CD4-positive, alpha-beta T cell treated with Interleukin-6 for 4 hours (primary cell): Measurements from ENCODE around the gene ZMYND10.

Experiments used
- DNase-seq: peaks from one replicate; pipeline ENCODE4 v3.0.0-alpha.2; 2020; ENCODE audit warnings: mixed read lengths

The ZMYND10 gene

DNA sequence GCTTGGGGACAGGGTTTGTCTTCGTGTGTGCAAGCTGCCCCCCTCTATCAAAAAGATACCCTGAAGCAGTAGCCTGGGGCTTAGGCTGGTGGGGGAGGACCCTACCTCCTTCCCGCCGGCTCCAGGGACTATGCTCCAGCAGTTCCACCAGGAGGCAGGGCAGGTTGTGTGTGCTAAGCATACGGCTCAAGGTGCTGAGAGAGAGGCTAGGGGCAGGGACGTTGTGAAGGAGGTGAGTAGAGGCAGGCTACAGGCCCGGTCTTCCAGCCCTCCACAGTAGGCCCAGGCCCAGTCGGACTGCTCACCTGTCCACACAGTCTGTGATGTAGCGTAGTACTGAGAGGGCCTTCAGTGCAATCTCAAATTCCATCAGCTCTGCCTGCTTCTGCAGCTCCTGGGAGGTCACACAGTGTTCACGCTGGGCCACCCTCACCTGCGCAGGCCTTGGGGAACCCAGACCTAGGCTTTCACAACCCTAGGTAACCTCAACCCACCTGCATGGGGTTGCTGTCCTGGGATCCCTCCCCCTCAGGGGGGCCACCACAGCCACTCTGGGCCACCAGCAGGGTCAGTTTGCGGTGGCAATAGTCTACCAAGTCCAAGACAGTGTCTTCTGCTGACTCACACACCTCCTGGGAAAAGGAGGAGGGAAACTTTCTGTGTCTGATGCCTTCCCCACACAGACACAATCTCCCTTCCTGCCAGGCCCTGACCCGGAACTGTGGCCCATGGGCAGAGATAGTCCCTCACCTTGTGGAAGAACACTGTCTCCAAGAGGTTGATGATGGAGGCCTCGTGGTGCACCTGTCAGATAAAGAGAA, 2.5 kb downstream of the ZMYND10 start:
- DNase-seq = no peak

- DNase-seq = no peak
Measured at GRCh38 chr3:50341996-50342650, 3.4 kb downstream of the ZMYND10 start.

DNA sequence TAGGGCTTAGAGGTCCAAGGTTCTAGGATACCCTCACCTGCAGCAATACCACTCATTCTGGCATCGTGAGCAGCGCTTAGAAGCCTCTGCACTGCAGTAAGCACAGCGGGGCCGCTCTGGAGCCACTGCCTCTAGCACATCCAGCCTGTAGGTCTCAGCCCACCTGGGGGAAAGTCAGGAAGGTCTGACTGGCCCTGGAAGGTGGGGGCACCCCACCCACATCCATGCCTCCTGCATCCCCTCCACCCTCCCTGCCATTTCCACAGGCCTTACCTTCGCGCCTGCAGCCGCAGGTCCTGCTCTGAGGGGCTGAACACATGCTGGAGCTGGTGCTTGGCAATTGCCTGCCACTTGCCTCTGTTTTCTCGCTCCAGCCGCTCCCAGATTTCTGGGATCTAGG, 4.0 kb downstream of the ZMYND10 start:
- no peak for DNase-seq

- peak; percentile 63 for DNase-seq
Measured at GRCh38 chr3:50340448-50341329, 4.8 kb downstream of the ZMYND10 start, which contains the start of gene RASSF1. Gene RASSF1 (minus strand): TSS chr3:50340836. CDS start chr3:50340805, 31 bp downstream.

DNA sequence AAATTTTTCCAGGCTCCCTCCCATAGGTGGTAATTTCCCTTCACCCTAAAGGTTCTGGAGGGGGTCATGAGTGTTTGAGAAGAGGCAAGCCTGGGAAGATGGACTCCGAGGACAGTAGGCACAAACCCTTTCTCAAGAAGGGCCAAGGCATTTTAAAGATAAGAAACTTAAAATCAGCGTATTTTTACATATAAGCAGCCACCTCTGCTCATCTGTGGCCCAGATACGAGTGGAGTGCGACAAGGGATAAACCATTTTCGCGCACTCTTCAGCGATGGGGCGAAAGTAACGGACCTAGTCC, 5.4 kb downstream of the ZMYND10 start:
- DNase-seq = no peak

DNA sequence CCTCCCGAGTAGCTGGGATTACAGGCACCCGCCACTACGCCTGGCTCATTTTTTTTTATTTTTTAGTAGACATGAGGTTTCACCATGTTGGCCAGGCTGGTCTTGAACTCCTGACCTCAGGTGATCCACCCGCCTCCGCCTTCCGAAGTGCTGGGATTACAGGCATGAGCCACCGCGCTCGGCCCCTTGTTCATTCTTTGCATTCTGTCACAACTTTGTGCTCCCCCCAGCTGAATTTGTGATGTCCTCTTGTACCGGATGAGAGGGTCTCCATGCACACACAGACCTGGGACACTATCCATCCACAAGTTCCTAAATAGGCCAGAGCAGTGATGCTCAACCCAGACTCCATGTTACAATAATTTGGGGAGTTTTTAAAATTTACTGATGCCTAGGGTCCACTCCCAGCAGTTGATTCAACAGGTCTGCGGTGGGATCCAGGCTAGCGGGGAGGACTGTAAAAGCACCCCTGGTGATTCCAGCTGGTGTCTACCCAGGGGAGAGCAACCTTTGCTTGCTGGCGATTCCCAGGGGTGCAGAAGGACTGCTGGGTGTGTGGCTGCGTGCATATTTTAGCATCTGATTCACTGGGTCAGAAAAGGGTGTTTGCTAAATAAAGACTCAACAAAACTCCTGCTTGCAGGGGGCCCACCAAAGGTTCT, 5.9 kb downstream of the ZMYND10 start:
- no peak for DNase-seq

DNA sequence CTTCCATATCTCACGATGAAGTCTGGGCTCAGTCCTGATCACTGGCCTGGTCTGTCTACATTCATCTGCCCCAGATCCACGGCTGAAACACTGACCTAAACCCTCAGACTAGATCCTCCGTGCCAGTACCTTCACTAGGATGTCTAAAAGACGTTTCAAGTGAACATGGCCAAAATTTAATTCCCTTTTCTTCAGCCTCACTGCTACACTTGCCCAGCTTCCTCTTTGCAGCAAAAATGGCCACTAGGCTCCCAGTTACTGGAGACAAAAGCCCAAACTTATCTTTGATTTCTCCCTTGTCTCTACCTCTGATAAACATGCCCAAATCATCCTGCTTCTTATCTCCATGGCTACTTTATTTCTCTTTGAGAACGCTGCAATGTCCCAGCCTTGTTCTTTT, 6.6 kb downstream of the ZMYND10 start:
- no peak for DNase-seq

GRCh38 chr3:50337175-50337861, 8.2 kb downstream of the ZMYND10 start:
- peak; percentile 98 for DNase-seq

- DNase-seq = no peak
Measured at GRCh38 chr3:50336452-50337174, 8.9 kb downstream of the ZMYND10 start.

DNA sequence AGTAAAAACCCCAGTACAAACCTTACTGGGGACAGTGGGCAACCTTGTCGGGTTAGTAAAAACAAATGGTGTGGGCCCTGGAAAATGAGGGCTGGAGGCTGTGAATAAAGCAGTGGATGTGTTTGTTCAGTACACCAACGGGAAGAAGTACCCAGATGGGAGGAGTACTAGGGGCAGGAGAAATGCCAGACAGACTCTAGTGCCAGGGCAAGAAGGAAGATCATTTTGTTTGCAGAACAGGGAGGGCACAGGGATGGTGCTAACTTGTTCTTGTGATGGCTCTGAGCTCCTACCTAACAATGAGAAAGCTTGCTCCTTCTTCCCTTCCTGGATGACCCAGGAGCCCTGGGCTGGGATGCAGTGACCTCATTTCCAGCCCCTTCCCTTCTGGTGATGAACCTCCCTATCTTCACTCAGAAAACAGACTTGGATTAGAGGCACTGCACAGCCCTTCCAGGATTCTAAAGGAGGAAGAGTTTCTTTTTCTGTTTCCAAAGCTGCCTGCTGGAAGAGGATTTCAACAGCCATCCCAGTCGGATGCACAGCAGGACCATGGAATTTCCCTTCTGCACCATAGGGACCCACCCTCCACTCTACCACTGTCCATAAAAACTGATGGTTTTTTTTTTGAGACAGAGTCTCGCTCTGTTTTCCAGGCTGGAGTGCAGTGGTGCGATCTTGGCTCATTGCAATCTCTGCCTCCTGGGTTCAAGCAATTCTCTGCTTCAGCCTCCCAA, 11.0 kb downstream of the ZMYND10 start:
- DNase-seq = no peak

GRCh38 chr3:50333744-50334328, 11.7 kb downstream of the ZMYND10 start:
- DNase-seq = no peak

DNA sequence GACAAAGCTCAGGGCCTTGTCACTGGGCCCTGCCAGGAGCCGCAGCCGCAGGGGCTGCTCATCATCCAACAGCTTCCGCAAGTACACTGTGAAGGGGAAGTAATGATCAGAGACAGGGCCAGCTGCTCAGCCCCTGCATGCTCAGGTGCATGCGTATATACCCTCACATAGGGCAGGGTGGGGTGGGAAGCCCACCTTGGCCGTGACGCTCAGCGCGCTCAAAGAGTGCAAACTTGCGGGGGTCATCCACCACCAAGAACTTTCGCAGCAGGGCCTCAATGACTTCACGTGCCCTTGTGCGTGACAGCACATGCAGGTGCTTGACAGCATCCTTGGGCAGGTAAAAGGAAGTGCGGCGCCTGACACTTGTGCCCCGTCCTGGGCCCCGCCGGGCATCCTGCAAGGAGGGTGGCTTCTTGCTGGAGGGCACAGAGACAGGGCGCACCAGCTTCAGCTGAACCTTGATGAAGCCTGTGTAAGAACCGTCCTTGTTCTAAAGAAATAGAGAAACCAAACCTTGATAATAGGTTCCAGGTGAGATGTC, 14.1 kb downstream of the ZMYND10 start:
- DNase-seq = no peak

DNA sequence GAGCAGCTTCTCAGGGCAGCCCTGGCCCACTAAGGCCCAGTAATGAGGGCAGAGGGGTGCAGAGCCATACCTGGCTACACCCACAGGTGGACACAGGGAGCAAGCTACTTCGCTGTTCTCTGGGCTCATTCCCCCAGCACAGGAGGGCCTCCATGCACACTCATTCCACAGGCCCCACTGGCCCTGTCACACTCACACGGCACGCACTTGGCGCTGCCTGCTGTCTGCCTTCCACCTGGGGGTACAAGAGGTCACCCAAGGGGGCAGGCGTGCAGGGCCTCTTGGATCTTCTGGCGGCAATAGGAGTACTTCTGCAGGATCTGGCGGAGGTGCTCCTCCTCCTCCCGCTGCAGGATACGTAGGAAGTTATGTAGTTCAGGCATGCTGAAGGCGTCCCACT, 15.2 kb downstream of the ZMYND10 start:
- DNase-seq = no peak

DNA sequence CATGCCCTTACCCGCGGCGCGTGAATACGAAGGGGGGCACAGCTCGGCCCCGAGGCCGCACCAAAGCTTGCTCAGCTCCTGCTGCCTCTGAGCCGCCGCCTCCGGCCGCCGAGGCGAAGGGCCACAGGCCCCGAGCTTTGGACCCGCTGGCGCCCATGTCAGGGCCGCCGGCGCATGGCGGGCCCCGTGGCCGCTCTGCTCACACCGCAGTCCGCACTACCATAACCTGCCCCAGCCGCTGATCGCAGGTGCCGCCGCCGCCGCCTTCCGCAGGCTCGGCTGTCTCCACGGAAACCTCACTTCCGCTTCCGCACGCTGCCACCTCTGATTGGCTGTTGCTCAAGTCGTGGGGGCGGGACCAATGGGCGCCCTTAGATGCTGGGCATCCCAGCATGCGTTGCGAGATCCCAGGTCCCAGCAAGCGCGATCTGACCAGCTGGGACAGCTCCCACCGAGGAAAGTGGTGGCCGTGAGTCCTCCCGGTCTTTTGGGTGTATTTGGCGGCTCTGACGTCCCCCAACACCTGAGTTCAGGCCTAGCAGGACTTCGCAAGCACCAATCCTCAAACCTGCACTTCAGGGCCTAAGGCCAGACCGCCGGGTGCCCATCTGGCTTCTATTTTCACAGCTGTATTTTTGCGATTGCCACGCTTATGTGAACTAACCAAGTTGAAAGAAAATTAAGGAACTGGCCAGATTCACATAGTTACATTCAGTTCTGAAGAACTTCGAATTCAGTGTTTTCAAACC, 17.4 kb downstream of the ZMYND10 start, which contains the start of gene TUSC2:
Gene TUSC2, minus strand, starts transcription at position 281 of the 749 bp plus-strand sequence. Its CDS starts 124 bp downstream, at position 157.
- DNase-seq = peak; percentile 97

DNA sequence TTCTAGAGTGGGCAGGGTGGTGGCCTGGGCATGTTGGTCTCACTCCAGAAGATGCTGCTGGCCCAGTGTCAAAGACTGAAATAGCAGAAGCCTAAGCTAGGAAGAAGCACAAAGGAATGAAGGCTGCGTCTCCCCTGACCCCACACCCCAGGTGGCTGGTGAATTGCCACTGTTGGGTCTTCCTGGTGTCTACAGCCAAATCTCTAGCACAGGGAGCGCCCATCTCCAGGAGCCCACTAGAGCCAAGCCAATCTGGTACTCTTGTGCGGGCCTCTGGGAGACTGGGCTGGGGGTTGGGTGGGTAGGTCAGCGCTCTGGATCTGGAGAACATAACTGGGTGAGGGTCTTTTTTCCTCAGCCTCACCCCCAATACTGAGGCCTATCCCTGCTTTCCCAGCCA, 18.4 kb downstream of the ZMYND10 start:
- no peak for DNase-seq

DNA sequence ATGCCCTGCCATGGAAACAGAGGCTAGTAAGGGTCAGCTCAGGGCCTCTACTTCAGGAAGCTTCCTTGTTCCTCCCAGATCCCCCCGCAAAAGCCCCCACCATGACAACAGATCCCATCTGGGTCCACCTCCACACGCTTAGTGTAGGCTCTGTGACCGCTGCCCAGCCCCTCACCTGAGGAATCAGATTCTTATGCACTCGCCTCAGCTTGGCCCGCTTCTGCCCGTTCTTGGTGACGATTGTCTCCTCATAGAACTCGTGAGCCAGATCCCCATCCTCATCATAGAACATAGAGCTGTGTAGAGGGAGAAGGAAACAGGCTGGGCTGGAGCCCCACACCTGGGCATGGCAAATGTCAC, 19.4 kb downstream of the ZMYND10 start:
- DNase-seq = no peak

- DNase-seq = no peak
Measured at GRCh38 chr3:50325497-50326181, 19.9 kb downstream of the ZMYND10 start.

DNA sequence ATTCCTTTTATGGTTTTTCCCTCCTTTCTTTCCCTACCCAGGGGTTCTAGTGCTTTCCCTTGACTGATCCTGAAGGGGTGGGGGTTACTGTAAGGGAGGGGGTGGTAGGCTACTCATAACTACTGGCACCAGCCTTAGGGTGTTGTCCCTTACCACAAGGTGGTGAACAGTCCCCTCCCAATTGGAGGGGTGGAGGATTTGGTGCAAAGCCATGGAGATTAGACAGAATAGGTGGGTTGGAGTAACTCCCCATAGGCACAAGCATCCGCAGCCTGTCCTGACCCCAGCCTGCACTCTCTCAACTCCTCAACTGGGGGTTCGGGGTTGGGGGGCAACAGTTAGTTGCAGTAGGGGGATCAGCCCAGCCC, 20.4 kb downstream of the ZMYND10 start:
- DNase-seq = no peak
